Thyroid gland (tissue), 4 donors: Measurements from ENCODE around the gene PRKCZ. TPM values are rescaled to one million over a fixed set of nuclear protein-coding genes. Genes with fewer than 3 reads are reported as not detected.

Experiments used
- DNase-seq, 2 donors: peaks; one replicate each; pipeline ENCODE4 v3.0.0-alpha.2; 2019
- H3K27ac ChIP-seq, 3 donors: fragments of 200-600 bp; sonication (generic); 1 replicate in 2 of 3; 2 replicates in 1 of 3; pipeline ENCODE4 v1.5.1; 2016 to 2019; ENCODE audit warnings: mild to moderate bottlenecking in 1 of 3, moderate library complexity in 1 of 3
- H3K27me3 ChIP-seq: fragments of 200-600 bp; sonication (generic); one replicate; pipeline ENCODE4 v1.5.1; 2019
- H3K36me3 ChIP-seq, 2 donors: fragments of 200-600 bp; sonication (generic); one replicate each; pipeline ENCODE4 v1.5.1; 2016 to 2019
- H3K4me1 ChIP-seq, 2 donors: fragments of 200-600 bp; sonication (generic); one replicate each; pipeline ENCODE4 v1.5.1; 2017 to 2019
- H3K4me3 ChIP-seq, 3 donors: fragments of 200-600 bp; sonication (generic); replicated peaks in 1 of 3; 1 replicate in 2 of 3; 2 replicates in 1 of 3; pipeline ENCODE4 v1.5.1; 2016; ENCODE audit warnings: mild to moderate bottlenecking in 1 of 3
- H3K9me3 ChIP-seq: fragments of 200-600 bp; sonication (generic); one replicate; pipeline ENCODE4 v1.5.1; 2017
- POLR2A ChIP-seq, 2 donors: fragments of 450-650 bp; IDR thresholded peaks; one replicate each; pipeline ENCODE4 v1.6.1; 2017; ENCODE audit warnings: antibody characterized with exemption in 2 of 2, mild to moderate bottlenecking in 2 of 2, moderate library complexity in 1 of 2
- WGBS, 2 donors: methylation state at CpG; one replicate each; pipeline ENCODE4 v1.1.5; 2017; 5-methylcytosine and 5-hydroxymethylcytosine counted together
- intact Hi-C: fragments of 100-400 bp; cut with DNase I; formaldehyde crosslinking; loops from one replicate; pipeline ENCODE4 v1.15.1; 2023
- total RNA-seq, 4 donors: library from RNA; depleted of rRNA; stranded (reverse); fragments of >200 nt; gene quantifications; one replicate each; pipeline ENCODE4 v1.2.3, GENCODE V29; 2016
- TF ChIP-seq, protein P1 (sequence below), 6 experiments: fragments of 200-600 bp in 3 of 6; fragments of 450-650 bp in 3 of 6; sonication (generic) in 3 of 6; IDR thresholded peaks; one replicate each; pipeline ENCODE4 v1.5.1; 2016 to 2019; ENCODE audit warnings: antibody characterized with exemption in 6 of 6, mild to moderate bottlenecking in 2 of 6, inconsistent platforms in 1 of 6, moderate library complexity in 1 of 6

The PRKCZ gene
- total RNA-seq, 4 donors from 2014 or later, result 33.6 to 53.0 (median 44.3) TPM

DNA sequence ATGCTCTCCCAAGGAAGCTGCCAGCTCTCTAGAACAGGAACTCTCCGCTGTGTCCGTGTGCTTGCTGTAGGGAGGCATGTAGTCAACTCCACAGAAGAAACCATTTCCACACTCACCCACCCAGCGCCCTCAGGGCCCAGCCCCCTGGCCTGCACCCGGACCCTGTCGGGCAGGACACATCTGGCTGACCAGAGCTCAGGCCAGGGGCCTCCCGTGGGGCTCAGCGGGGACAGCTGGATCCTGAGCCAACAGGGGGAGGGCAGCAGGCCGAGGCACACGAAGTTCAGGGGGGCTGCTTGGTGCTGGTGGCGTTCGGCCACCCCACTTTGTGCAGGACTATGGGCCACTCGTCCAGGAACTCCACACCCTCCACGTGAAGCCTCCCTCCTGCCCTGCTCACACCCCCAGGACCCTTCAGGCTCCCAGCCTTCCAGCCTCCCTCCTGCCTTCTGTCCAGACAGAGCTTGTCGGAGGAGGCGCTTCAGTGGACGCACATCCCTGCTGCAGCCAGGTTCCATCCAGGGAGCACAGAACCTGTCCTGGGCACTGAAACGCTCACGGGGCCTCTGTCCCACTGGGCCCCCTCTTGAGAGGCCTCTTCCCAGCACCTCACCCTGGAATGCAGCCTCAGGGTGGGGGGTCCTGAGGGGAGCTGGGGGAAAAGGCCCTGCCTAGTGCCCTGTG lies 159.3 kb downstream of the PRKCZ start:
- H3K27me3 ChIP-seq, result no peaks in the 10 kb centered on the region
- H3K27ac ChIP-seq, result peak overlapping the region in 2 of 3 donors; percentile 37 to 69
- H3K4me1 ChIP-seq, result peaks cover 44 to 75% of the 10 kb centered on the region in 2 donors
- intact Hi-C loops, result loop anchor here (5.0 to 10.0 kb wide), 2 partner anchors 108 to 335 kb away; no protein-coding TSS in a partner anchor
- H3K9me3 ChIP-seq, result no peaks in the 10 kb centered on the region
- DNase-seq, result no peak
- no peak for TF ChIP-seq POLR2A (IDR thresholded peaks at IDR 0.05)
- TF ChIP-seq, protein P1, sequence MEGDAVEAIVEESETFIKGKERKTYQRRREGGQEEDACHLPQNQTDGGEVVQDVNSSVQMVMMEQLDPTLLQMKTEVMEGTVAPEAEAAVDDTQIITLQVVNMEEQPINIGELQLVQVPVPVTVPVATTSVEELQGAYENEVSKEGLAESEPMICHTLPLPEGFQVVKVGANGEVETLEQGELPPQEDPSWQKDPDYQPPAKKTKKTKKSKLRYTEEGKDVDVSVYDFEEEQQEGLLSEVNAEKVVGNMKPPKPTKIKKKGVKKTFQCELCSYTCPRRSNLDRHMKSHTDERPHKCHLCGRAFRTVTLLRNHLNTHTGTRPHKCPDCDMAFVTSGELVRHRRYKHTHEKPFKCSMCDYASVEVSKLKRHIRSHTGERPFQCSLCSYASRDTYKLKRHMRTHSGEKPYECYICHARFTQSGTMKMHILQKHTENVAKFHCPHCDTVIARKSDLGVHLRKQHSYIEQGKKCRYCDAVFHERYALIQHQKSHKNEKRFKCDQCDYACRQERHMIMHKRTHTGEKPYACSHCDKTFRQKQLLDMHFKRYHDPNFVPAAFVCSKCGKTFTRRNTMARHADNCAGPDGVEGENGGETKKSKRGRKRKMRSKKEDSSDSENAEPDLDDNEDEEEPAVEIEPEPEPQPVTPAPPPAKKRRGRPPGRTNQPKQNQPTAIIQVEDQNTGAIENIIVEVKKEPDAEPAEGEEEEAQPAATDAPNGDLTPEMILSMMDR (IDR thresholded peaks at IDR 0.05), result no peak
- no peak overlapping the region for H3K4me3 ChIP-seq
- H3K36me3 ChIP-seq, result no peaks in the 10 kb centered on the region
- WGBS, 2 donors, result 66 to 67% methylated on average over 10 to 11 of the region's 18 CpGs

DNA sequence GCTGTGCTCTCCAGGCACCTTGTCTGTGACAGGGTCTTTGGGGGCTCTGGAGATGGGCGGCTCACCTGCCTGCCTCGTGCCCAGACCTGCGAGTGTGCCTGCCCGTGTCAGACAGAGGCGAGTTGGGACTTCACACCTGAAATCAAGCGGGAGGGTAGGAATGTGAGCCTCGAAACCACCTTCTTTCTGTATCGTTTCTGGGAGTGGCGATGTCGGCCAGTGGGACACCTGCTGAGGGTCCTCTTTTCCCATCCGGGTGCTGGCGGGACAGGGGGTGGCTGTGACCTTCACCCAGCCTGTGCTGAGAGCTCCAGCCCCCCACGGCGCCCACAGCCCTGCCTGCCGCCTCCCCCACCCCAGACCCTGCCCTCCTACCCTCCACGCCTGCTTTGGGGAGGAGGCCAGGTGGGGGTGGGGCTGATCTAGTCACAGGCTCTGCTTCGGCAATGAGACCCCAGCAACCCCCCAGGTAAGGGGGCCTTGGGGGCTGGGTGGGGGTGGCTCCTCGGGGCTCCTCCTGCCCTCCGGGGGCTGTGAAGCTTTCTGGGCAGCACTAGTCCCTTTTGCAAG lies 160.0 kb downstream of the PRKCZ start:
- Histone ChIP-seq H3K9me3 (no peaks in the 10 kb centered on the region), H3K4me1 (peaks cover 50 to 81% of the 10 kb centered on the region in 2 donors), H3K27me3 (no peaks in the 10 kb centered on the region), H3K36me3 (no peaks in the 10 kb centered on the region), H3K4me3 (no peak overlapping the region), H3K27ac (peak overlapping the region in 2 of 3 donors; percentile 37 to 69)
- TF ChIP-seq POLR2A (IDR thresholded peaks at IDR 0.05), result no peak
- TF ChIP-seq, protein P1 (IDR thresholded peaks at IDR 0.05), result no peak
- no peak for DNase-seq
- intact Hi-C loops, result loop anchor here (5.0 kb wide), 1 partner anchor 107 kb away; no protein-coding TSS in a partner anchor
- WGBS, 2 donors, result 83 to 89% methylated on average over 15 to 17 of the region's 19 CpGs

DNA sequence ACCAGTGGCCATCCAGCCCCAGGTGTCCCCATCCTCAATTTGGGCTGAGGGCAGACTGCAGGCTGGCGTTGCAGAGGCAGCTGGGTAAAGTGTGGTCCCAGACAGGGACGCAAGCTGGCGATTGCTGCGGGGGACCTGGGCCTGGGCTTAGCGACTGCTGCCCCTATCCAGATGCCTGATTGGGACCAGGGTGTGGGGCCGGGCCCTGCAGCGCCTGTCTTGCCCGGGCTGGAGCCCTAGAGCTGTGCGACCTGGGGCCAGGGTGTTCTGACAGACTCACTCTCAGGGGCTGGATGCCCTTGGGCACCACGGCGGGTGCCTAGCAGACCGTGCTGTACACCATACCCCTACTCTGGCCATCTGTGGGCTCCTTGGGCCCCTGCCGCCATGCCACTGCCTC lies 160.6 kb downstream of the PRKCZ start:
- intact Hi-C loops, result loop anchor here (5.0 kb wide), 1 partner anchor 107 kb away; no protein-coding TSS in a partner anchor
- Histone ChIP-seq H3K4me3 (no peak overlapping the region), H3K27ac (peak overlapping the region in 1 of 3 donors; percentile 17), H3K27me3 (no peaks in the 10 kb centered on the region), H3K4me1 (peaks cover 45 to 77% of the 10 kb centered on the region in 2 donors), H3K9me3 (no peaks in the 10 kb centered on the region), H3K36me3 (no peaks in the 10 kb centered on the region)
- WGBS, 2 donors, result 91 to 98% methylated on average over 7 to 12 of the region's 13 CpGs
- no peak for DNase-seq
- no peak for TF ChIP-seq POLR2A (IDR thresholded peaks at IDR 0.05)

DNA sequence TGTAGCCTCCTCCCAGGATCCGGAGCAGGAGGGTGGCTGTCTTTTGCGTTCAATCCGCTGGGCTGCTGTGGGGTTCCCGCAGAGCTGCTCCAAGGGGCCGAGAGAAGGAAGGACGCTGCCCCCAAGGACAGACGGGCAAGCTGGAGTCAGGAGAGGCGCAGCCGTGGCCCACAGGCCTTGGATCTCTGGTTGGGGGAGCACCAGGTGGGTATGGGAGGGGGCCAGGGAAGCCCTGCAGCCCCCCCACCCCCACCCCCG lies 162.0 kb downstream of the PRKCZ start:
- H3K4me1 ChIP-seq, result peaks cover 44 to 67% of the 10 kb centered on the region in 2 donors
- peak; percentile 38 to 42 for DNase-seq
- WGBS, 2 donors, result 30 to 73% methylated on average over 2 to 9 of the region's 10 CpGs

More for the DNA sequence above, 162.0 kb downstream of the PRKCZ start:
- intact Hi-C loops, result loop anchor here (5.0 kb wide), 1 partner anchor 105 kb away; no protein-coding TSS in a partner anchor
- Histone ChIP-seq H3K9me3 (no peaks in the 10 kb centered on the region), H3K4me3 (peak overlapping the region in 1 of 3 donors; percentile 10), H3K36me3 (no peaks in the 10 kb centered on the region), H3K27me3 (no peaks in the 10 kb centered on the region), H3K27ac (peak overlapping the region; percentile 98 to 99 (median 98))
- no peak for TF ChIP-seq POLR2A (IDR thresholded peaks at IDR 0.05)
- TF ChIP-seq, protein P1 (IDR thresholded peaks at IDR 0.05), result no peak
